IMR-90 (cell line): ENCODE measurements around the gene PIEZO2. TPM values are rescaled to one million over a fixed set of nuclear protein-coding genes. Genes with fewer than 3 reads are reported as not detected.

Source experiments
- ATAC-seq: fragments of 200-7000 bp; cut with Tn5 transposase; 2 replicates; pipeline ENCODE4 v1.9.1; 2020; ENCODE audit warnings: low read depth, mild to moderate bottlenecking, moderate library complexity
- BruUV-seq: library from RNA; stranded (reverse); fragments of 400-500 nt; replicated peaks from 2 replicates; lab custom pipeline; 2021; lab: Mats Ljungman, UMichigan
- CTCF ChIA-PET: fragments of 300-600 bp; formaldehyde crosslinking; extraction: SDS; loops from one replicate; lab custom pipeline; 2021; ENCODE audit warnings: antibody characterized with exemption; lab: Yijun Ruan, JAX
- POLR2A ChIA-PET: fragments of 300-600 bp; sonication (Branson Sonifier 250); formaldehyde crosslinking; loops from one replicate; lab custom pipeline; 2022; ENCODE audit warnings: antibody characterized with exemption; ENCODE audit not compliant: unreplicated experiment; lab: Charles Lee
- DNase-seq: peaks from one replicate; pipeline ENCODE4 v3.0.0; 2013
- H2AFZ ChIP-seq: replicated peaks from 2 replicates; pipeline ENCODE3; 2013; ENCODE audit warnings: low read length, mild to moderate bottlenecking; ENCODE audit not compliant: poor library complexity
- H2AK5ac ChIP-seq: 2 replicates; pipeline ENCODE4 v1.6.1; 2013; ENCODE audit warnings: low read depth, low read length, inconsistent platforms
- H2AK9ac ChIP-seq: replicated peaks from 2 replicates; pipeline ENCODE3; 2013; ENCODE audit warnings: mild to moderate bottlenecking, low read depth, low read length, moderate library complexity; ENCODE audit not compliant: poor library complexity
- H2BK120ac ChIP-seq: 2 replicates; pipeline ENCODE4 v1.6.1; 2013; ENCODE audit warnings: low read depth, low read length, inconsistent platforms
- H2BK15ac ChIP-seq: 3 replicates; pipeline ENCODE4 v1.6.1; 2013; ENCODE audit warnings: low read depth, low read length, inconsistent platforms
- H2BK20ac ChIP-seq: 2 replicates; pipeline ENCODE4 v1.6.1; 2013; ENCODE audit warnings: low read depth, mild to moderate bottlenecking, inconsistent platforms, low read length, moderate library complexity
- H2BK5ac ChIP-seq: 2 replicates; pipeline ENCODE4 v1.6.1; 2013; ENCODE audit warnings: mild to moderate bottlenecking, low read depth, low read length, inconsistent platforms; ENCODE audit not compliant: poor library complexity, severe bottlenecking
- H3K14ac ChIP-seq: replicated peaks from 2 replicates; pipeline ENCODE4 v1.6.1; 2013; ENCODE audit warnings: low read depth, low read length, inconsistent platforms
- H3K18ac ChIP-seq: 2 replicates; pipeline ENCODE4 v1.6.1; 2013; ENCODE audit warnings: low read depth, low read length, control low read depth
- H3K23ac ChIP-seq: 2 replicates; pipeline ENCODE4 v1.6.1; 2013; ENCODE audit warnings: low read depth, low read length, inconsistent platforms
- H3K27ac ChIP-seq: 2 replicates; pipeline ENCODE4 v1.5.1; 2013; ENCODE audit warnings: mild to moderate bottlenecking, control low read depth, low read length; ENCODE audit not compliant: insufficient read depth
- H3K27me3 ChIP-seq: 2 replicates; pipeline ENCODE4 v1.6.1; 2013; ENCODE audit warnings: low read length; ENCODE audit not compliant: control insufficient read depth, insufficient read depth
- H3K36me3 ChIP-seq: 2 replicates; pipeline ENCODE4 v1.6.1; 2013; ENCODE audit warnings: low read length, mixed read lengths; ENCODE audit not compliant: control insufficient read depth, insufficient read depth
- H3K4ac ChIP-seq: 2 replicates; pipeline ENCODE4 v1.6.1; 2013; ENCODE audit warnings: low read depth, low read length, inconsistent platforms
- H3K4me1 ChIP-seq: 2 replicates; pipeline ENCODE4 v1.6.1; 2013; ENCODE audit warnings: low read length, mixed read lengths; ENCODE audit not compliant: control insufficient read depth, insufficient read depth
- H3K4me2 ChIP-seq: 2 replicates; pipeline ENCODE4 v1.6.1; 2013; ENCODE audit warnings: low read depth, mild to moderate bottlenecking, control low read depth, low read length, moderate library complexity
- H3K4me3 ChIP-seq: 2 replicates; pipeline ENCODE4 v1.5.1; 2013; ENCODE audit warnings: low read depth, mild to moderate bottlenecking, control low read depth, low read length, moderate library complexity; ENCODE audit not compliant: insufficient read depth
- H3K56ac ChIP-seq: 2 replicates; pipeline ENCODE4 v1.6.1; 2013; ENCODE audit warnings: low read length, inconsistent platforms; ENCODE audit not compliant: insufficient read depth; ENCODE audit errors: extremely low read depth
- H3K79me1 ChIP-seq, 2 experiments: 2 replicates each; pipeline ENCODE4 v1.6.1; 2013; ENCODE audit warnings: low read length in 2 of 2, inconsistent platforms in 1 of 2, low read depth in 1 of 2
- H3K9ac ChIP-seq: 2 replicates; pipeline ENCODE4 v1.6.1; 2013; ENCODE audit warnings: low read depth, low read length, control low read depth
- H3K9me1 ChIP-seq: 2 replicates; pipeline ENCODE4 v1.6.1; 2013; ENCODE audit warnings: low read length, inconsistent platforms; ENCODE audit not compliant: insufficient read depth
- H3K9me3 ChIP-seq: 2 replicates; pipeline ENCODE4 v1.6.1; 2013; ENCODE audit warnings: low read length; ENCODE audit not compliant: control insufficient read depth, insufficient read depth
- H4K20me1 ChIP-seq: 2 replicates; pipeline ENCODE4 v1.6.1; 2013; ENCODE audit warnings: low read length, inconsistent platforms; ENCODE audit not compliant: insufficient read depth
- H4K5ac ChIP-seq: 2 replicates; pipeline ENCODE4 v1.6.1; 2013; ENCODE audit warnings: mild to moderate bottlenecking, low read depth, low read length, control low read depth
- H4K8ac ChIP-seq, 2 experiments: 2 replicates each; pipeline ENCODE4 v1.6.1; 2013; ENCODE audit warnings: low read depth in 2 of 2, low read length in 2 of 2, control low read depth in 1 of 2, inconsistent platforms in 1 of 2
- H4K91ac ChIP-seq: 2 replicates; pipeline ENCODE4 v1.6.1; 2013; ENCODE audit warnings: low read depth, low read length, inconsistent platforms; ENCODE audit not compliant: insufficient read depth
- BHLHE40 ChIP-seq: fragments of 150-350 bp; IDR thresholded peaks from 2 replicates; pipeline ENCODE4 v1.6.1; 2016; ENCODE audit warnings: mild to moderate bottlenecking, low read depth, low read length
- CTCF ChIP-seq: conservative IDR thresholded peaks from 2 replicates; pipeline ENCODE4 v1.5.1; 2012; ENCODE audit warnings: mild to moderate bottlenecking, low read depth, low read length, improper control_type of control experiment
- ELK1 ChIP-seq: fragments of 150-350 bp; IDR thresholded peaks from 2 replicates; pipeline ENCODE4 v1.6.1; 2016; ENCODE audit warnings: low read depth, mild to moderate bottlenecking, low read length, moderate library complexity, borderline replicate concordance
- FOS ChIP-seq: fragments of 150-350 bp; IDR thresholded peaks from 2 replicates; pipeline ENCODE4 v1.6.1; 2016; ENCODE audit warnings: low read depth, low read length
- MAFK ChIP-seq: IDR thresholded peaks from 2 replicates; pipeline ENCODE4 v1.6.1; 2012; ENCODE audit warnings: low read depth, low read length, improper control_type of control experiment
- MXI1 ChIP-seq: IDR thresholded peaks from 2 replicates; pipeline ENCODE4 v1.6.1; 2012; ENCODE audit warnings: low read depth, mild to moderate bottlenecking, low read length, moderate library complexity, borderline replicate concordance
- POLR2A ChIP-seq: IDR thresholded peaks from 2 replicates; pipeline ENCODE4 v1.6.1; 2012; ENCODE audit warnings: mild to moderate bottlenecking, low read depth, low read length
- RCOR1 ChIP-seq: IDR thresholded peaks from 2 replicates; pipeline ENCODE4 v1.6.1; 2012; ENCODE audit warnings: mild to moderate bottlenecking, low read length, improper control_type of control experiment; ENCODE audit not compliant: insufficient replicate concordance
- RFX5 ChIP-seq: IDR thresholded peaks from 2 replicates; pipeline ENCODE4 v1.8.0; 2012; ENCODE audit warnings: low read depth, mild to moderate bottlenecking, low read length, moderate library complexity
- WGBS, 2 experiments: methylation state at CpG; one replicate each; pipeline versions ENCODE4 v1.1.5 to v1.1.7; 2013; ENCODE audit warnings: missing lambda C conversion rate in 2 of 2; ENCODE audit not compliant: insufficient read length in 1 of 2; ENCODE audit errors: extremely low coverage in 2 of 2; 5-methylcytosine and 5-hydroxymethylcytosine counted together
- dilution Hi-C: fragments of 300-500 bp; cut with HindIII; formaldehyde crosslinking; loops from one replicate; pipeline ENCODE4 v1.14.3; 2018; ENCODE audit warnings: low sequenced_read_pairs; ENCODE audit not compliant: unreplicated experiment
- in situ Hi-C: fragments of 300-500 bp; cut with MboI; formaldehyde crosslinking; loops from 3 replicates; pipeline ENCODE4 v1.14.3; 2019; ENCODE audit warnings: low sequenced_read_pairs, inconsistent platforms, mixed read lengths
- intact Hi-C: fragments of 100-400 bp; cut with micrococcal nuclease; formaldehyde crosslinking; loops from 2 replicates; pipeline ENCODE4 v1.10.0; 2022
- polyA plus RNA-seq, 3 experiments: library from polyadenylated mRNA; depleted of rRNA; stranded (reverse); fragments of >200 nt; gene quantifications; 2 replicates each; pipeline ENCODE4 v1.2.3, GENCODE V29; 2012; ENCODE audit warnings: low replicate concordance in 1 of 3
- total RNA-seq: library from RNA; depleted of rRNA; stranded (reverse); fragments of >200 nt; gene quantifications from 2 replicates; pipeline ENCODE4 v1.2.3, GENCODE V29; 2012

PIEZO2 gene
- total and polyA plus RNA-seq, 2 of the 4 experiments (the other 2 are of a cell fraction), result 2.4 to 4.1 TPM

GRCh38 chr18:11009869-11010268 lies 139.5 kb downstream of the PIEZO2 start:
- ChIA-PET POLR2A (no interaction called here), CTCF (no interaction called here)
- Histone ChIP-seq H3K4me3 (no peak overlapping the region), H3K23ac (no peak overlapping the region), H3K9me1 (peaks cover 5% of the 10 kb centered on the region), H2AFZ (no peak overlapping the region), H2AK5ac (no peak overlapping the region; the same call in 1 of the 2 replicates), H2BK120ac (no peak overlapping the region), H3K4me2 (no peak overlapping the region), H3K9ac (no peak overlapping the region), H3K14ac (no peak overlapping the region), H3K27ac (no peak overlapping the region), H4K8ac (no peak overlapping the region), H4K5ac (no peak overlapping the region), H3K4me1 (peaks cover 3% of the 10 kb centered on the region), H2BK5ac (no peak overlapping the region), H2BK20ac (no peak overlapping the region; the same call in 1 of the 2 replicates), H3K27me3 (no peaks in the 10 kb centered on the region), H2AK9ac (no peak overlapping the region), H4K20me1 (no peaks in the 10 kb centered on the region), H4K91ac (no peak overlapping the region), H3K56ac (no peak overlapping the region), H3K79me1 (peaks cover 0 to 7% of the 10 kb centered on the region in 2 experiments; a peak in 2 of 4 replicates), H2BK15ac (no peak overlapping the region), H3K9me3 (no peaks in the 10 kb centered on the region), H3K4ac (no peak overlapping the region), H3K18ac (no peak overlapping the region), H3K36me3 (no peaks in the 10 kb centered on the region)
- intact Hi-C loops (no loop called here), dilution Hi-C loops (no loop called here), in situ Hi-C loops (no loop called here)
- no CpG with 5 or more reads among the region's 3 CpGs for WGBS, 2 experiments
- TF ChIP-seq MXI1 (no peak), POLR2A (no peak), RFX5 (no peak), FOS (no peak), MAFK (no peak), RCOR1 (no peak), ELK1 (no peak), BHLHE40 (no peak), CTCF (no peak)
- BruUV-seq, result no TSS peak
- no peak for ATAC-seq
- DNase-seq, result no peak
